Measurements from ENCODE around the gene STK26.

Gene STK26

DNA sequence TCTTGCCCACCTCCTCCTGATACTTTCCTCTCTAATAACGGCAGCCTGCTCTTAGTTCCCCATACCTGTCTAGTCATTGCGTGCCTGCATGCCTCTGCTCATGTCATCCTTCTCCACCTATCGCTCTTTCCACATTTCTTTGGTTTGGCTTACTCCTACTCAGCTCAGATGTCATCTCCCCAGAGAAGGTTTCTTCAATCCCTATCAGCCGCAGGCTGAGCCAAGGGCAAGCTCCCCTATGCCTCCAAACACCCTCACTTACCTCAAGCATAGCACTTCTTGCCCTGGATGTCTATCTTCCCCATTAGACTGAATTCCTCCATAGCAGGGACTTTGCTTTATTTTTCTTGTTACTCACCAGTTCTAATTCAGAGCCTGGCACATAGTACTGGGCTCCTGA, 78.1 kb downstream of the STK26 start:
- DNase-seq: no peak

DNA sequence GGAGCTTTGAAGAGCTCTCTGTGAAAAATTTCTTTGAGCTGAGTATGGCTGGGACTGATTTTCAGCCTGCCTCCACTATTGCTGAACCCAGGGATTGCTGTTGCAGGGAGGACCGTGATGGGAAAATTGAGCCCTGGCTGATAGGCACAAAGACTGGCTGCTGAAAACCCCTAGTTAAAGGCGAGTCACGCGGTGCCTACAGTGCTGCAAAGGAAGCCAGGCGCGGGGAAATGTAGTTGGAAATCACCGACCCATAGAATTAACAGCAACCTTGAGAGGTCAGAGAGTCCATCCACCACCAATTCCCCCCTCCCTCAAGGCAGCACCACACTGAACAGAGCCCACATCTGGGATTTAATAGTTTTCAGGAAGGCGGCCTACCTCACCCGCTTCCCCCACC, 78.7 kb downstream of the STK26 start:
- DNase-seq: no peak

DNA sequence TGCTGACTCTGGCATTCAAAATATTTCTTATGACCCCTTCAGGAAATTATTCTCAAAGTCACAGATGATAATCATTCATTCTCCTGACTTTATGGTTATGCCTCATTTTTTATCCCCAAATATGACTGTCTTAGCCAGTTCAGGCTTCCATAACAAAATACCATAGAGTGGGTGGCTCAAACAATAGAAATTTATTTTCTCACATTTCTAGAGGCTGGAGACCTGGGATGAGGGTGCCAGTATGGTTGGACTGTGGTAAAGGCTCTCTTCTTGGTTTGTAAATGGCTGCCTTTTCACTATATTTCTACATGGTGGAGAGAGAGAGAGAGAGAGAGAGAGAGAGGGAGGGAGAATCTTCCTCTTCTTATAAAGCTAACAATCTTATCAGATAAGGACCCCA, 84.2 kb downstream of the STK26 start:
- DNase-seq: no peak

DNA sequence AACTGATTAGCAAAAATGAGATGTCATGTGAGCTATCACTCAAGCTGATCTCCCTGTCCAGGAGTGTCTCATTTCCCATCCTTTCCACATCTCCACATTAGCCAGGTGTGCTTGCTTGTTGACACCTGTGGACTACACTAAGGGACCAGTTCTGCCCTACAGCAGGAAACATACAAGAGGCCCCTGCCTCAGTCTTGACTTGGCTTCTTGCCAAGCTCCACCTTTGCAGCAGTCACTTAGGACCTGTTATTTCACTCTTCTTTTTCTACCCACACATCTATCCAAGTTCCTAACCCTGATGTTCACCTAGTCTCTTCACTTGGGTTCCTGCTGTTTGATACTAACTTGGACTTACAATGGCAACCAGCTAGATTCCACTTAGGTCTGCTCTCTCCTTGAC, 91.5 kb downstream of the STK26 start:
- no peak for DNase-seq

DNA sequence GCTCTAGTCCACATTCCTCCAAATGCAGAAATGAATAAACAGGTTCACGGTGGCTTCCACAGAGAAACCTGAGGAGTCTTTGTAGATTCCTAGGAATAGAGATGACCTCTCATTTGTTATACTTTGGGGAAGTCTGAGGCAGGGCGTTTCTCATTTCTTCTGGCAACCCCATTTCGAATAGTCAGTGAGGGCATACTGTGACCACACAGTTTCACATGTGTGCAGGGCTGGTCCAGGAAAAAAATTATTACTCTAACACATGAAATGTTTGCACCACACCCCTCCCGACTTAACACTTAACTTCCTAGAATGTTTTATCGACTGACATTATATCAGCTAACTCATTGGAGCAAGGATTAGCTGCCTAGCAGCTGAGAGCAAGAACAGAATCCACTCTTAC, 92.7 kb downstream of the STK26 start:
- DNase-seq: no peak

DNA sequence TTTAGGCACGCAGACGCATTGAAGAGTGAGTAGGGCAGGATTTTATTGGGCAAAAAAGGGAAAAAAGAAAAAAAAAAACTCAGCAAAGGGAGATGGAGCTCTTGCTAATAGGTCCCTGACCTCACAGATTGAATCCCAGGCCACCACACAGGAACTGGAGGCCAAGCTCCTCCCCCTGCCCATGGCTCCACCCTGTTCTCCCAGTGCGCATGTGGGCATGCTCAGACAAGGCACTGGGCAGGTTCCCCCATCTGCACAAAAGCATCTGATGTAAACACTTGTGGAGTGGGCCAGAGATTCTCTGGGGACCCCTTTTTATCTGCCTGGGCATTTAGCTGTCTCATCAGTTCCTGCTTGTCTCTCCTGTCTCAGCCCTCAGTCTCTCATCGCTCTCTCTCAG, 95.3 kb downstream of the STK26 start:
- peak; percentile 3 for DNase-seq

DNA sequence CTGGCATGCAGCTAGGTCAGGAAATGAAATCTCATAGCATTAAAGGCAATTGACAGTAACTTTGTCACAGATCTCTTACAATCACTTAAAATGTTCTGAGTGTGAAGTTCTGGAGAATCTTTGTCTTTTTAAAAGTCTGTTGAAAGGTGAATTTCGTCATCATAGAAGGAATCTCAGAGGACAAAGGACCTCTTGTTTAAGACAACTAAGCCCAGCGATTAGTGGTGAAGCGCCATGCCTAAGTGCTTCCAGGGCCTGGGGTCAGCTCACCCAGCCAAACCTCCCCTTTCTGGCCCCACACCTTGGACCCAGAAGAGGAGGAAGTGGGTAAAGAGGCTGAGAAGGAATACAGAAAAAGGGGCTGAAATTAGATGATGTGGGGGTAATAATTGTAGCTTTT, 96.2 kb downstream of the STK26 start:
- DNase-seq: no peak

DNA sequence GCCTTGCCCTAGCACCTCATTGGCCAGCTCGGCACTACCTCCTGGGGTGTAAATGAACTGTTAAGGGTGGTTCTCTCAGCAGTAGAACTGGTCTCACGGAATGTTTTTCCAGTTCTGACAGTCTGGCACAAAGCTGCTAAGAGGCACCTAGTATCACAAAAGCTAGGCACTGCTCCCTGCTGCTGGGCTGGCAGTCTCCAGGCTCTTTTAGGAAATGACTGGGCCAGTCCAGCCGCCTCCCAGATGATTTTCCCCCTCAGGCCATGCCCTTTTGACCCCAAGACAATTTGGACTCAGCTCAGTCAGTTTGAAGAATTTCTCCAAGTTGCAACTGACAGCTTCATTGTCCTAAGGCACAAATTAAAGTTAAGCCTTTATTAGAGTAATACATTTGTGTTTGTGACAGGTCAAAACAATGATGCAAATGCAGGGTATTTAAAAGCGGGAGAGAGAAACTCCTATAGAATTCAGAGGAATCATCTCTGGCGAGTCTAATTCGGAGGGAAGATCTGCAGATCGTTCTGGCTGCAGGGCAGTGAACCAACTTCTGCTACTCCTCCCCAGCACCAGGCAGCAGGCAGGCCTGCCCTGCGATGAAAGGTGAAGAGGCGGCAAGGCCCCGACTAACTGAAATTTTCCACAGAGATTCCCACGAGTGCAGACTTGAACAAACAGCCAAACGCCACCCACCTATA, 96.9 kb downstream of the STK26 start:
- DNase-seq: no peak

DNA sequence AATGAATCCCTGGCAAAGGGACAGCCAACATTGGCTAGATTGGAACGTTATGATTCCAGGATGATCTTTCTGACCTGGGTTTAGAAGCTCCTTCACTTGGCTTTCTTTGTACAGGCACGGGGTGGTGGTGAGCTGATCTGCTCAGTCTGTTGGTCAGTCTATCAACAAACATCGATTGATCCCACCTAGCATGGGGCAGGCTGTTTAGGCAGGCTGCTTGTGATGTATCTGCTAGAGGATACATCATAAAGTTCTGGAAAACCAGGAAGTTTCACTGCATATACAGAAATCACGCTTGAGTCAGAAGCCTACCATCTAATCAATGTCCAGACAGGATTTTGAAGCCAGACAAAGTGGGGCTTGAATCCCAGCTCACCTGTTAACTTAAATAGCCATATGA, 97.8 kb downstream of the STK26 start:
- no peak for DNase-seq

All from CD4-positive, alpha-beta T cell treated with Interleukin-17A for 4 hours (primary cell).